ENCODE data around the gene HPCAL4. TPM values are rescaled to one million over a fixed set of nuclear protein-coding genes. Genes with fewer than 3 reads are reported as not detected.

Gene HPCAL4
- total RNA-seq, 1 experiment from 2014 or later: not detected

GRCh38 chr1:39645411-39646043, 45.7 kb downstream of the HPCAL4 start:
- Histone ChIP-seq H3K4me3 (ENCODE audit: insufficient read depth, low read depth, low read length) (no peak overlapping the region), H3K27me3 (ENCODE audit: control insufficient read depth, insufficient read depth, low read length) (peaks cover 24% of the 10 kb centered on the region; the same call in 1 of the 2 replicates), H3K36me3 (replicated peaks; ENCODE audit: control insufficient read depth, insufficient read depth, low read length) (no peaks in the 10 kb centered on the region)
- DNase-seq: no peak

DNA sequence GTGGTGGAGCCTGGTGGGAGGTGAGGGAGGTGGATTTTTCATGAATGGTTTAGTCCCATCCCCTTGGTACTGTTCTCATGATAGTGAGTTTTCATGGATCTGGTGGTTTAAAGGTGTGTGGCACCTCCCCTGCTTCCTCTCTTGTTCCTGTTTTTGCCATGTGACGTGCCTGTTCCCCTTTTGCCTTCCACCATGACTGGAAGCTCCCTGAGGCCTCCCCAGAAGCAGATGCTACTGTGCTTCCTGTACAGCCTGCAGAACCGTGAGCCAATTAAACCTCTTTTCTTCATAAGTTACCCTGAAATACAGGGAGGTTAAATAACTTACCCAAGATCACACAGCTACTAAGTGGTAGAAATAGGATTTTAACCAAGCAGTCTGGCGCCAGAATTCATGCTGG, 47.5 kb downstream of the HPCAL4 start:
- Histone ChIP-seq H3K36me3 (replicated peaks; ENCODE audit: control insufficient read depth, insufficient read depth, low read length) (no peaks in the 10 kb centered on the region), H3K27me3 (ENCODE audit: control insufficient read depth, insufficient read depth, low read length) (peaks cover 36% of the 10 kb centered on the region), H3K4me3 (ENCODE audit: insufficient read depth, low read depth, low read length) (no peak overlapping the region)
- DNase-seq: no peak

DNA sequence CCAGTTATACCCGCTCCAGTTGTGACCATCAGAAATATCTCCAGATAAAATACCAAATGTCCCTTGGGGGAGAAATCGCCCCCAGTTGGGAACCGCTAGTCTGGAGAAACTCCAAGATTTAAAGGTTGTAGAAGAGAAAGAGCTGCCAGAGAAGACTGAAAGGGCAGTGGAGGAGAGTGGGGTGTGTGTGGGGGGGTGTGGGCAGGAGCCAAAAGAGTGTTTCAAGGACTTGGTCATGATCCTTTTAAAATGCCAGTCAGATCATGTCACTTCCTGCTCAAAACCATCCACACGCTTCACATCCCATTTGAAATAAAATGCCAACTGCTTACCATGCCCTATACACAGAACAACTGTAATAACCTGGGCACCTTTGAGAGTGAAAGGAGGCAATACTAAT, 48.4 kb downstream of the HPCAL4 start:
- H3K36me3 ChIP-seq (replicated peaks; ENCODE audit: control insufficient read depth, insufficient read depth, low read length): no peaks in the 10 kb centered on the region
- peaks cover 44% of the 10 kb centered on the region for H3K27me3 ChIP-seq (ENCODE audit: control insufficient read depth, insufficient read depth, low read length)
- DNase-seq: no peak
- no peak overlapping the region for H3K4me3 ChIP-seq (ENCODE audit: insufficient read depth, low read depth, low read length)

GRCh38 chr1:39640861-39641260, 50.4 kb downstream of the HPCAL4 start:
- no peak overlapping the region for H3K4me3 ChIP-seq (ENCODE audit: insufficient read depth, low read depth, low read length)
- no peaks in the 10 kb centered on the region for H3K36me3 ChIP-seq (replicated peaks; ENCODE audit: control insufficient read depth, insufficient read depth, low read length)
- no peak for DNase-seq
- H3K27me3 ChIP-seq (ENCODE audit: control insufficient read depth, insufficient read depth, low read length): peaks cover 55% of the 10 kb centered on the region

DNA sequence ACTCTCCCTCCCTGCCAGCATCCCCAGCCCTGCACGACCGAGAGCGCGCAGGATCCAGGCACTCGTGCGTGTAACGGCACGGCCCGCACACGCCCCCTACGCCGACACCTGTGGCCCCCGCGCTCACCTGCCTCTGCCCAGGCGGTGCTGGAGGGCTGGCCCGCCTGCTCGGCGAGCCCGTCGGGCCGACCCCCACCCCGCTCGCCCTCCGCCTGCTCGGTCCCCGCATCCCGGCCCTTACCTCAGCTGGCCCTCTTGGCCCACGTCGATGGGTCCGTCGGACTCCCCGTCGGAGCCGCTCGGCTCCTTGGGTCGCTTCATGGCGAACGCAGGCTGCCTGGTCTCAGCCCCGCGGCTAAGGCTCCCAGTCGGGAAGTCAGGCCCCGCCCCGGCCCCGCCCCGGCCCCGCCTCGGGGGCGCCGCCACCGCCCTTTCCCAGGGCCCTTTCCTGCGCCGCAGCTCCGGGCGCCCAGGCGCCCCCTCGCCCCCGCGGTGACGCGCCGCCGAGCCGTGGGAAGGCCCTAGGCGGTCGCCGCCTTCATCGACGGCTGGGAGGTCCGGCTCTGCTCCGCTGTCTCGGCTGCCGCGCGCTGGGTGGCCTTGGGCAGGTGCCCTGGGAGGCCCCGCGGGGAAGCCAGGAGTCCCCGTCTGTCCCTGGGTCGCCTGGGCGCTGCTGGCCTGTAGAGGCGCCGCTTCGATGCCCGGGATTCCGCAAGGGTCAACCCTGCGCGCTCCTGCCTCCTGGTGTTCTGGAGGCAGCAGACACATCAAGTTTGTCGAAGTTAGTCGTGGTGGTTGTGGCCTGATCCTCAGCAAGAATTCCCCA, 51.7 kb downstream of the HPCAL4 start, which contains the start of gene HEYL:
Gene HEYL, minus strand, starts transcription at position 339 of the 826 bp plus-strand sequence. Its CDS starts 18 bp downstream, at position 321.
- Histone ChIP-seq H3K27me3 (ENCODE audit: control insufficient read depth, insufficient read depth, low read length) (peaks cover 54% of the 10 kb centered on the region), H3K4me3 (ENCODE audit: insufficient read depth, low read depth, low read length) (peak within 1 kb of the TSS; percentile 68)
- peak; percentile 96 for DNase-seq

DNA sequence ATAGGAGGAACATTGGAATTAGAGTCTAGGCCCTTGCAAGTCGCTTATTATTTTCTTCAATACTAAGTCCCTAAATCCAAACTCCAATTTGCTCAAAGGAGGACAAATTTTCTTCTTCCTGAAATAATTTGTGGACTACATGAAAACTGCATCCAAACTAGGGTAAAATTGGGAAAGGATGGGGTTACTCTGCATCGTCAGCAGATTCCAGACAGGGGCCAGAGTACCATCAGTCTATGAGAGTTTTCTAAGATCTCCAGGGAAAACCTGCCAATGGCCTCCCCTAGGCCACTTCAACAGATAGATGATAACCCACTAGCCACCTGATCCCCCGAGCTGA, 52.3 kb downstream of the HPCAL4 start:
- Histone ChIP-seq H3K27me3 (ENCODE audit: control insufficient read depth, insufficient read depth, low read length) (peaks cover 54% of the 10 kb centered on the region), H3K4me3 (ENCODE audit: insufficient read depth, low read depth, low read length) (peak overlapping the region; percentile 68)

More for the DNA sequence above, 51.7 kb downstream of the HPCAL4 start, which contains the start of gene HEYL:
- no peaks in the 10 kb centered on the region for H3K36me3 ChIP-seq (replicated peaks; ENCODE audit: control insufficient read depth, insufficient read depth, low read length)

DNA sequence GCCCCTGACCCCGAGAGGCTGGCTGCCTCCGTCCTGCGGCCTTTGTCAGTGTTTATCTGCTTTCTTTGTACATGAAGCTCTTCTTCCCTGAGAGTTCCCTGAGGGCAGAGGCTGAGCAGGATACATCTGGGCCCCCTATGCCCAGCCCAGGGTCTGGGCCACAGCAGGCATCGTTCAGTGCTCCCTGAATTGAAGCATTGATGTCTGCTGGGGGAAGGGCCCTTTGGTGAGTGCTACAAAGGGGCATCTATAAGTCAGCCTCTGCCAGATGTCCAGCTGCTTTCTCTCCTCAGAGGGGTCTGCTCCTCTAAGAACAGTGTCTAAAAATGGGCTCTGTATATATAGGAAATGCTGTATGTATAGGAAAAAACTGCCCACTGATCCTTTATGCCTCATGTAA, 53.9 kb downstream of the HPCAL4 start:
- no peak for DNase-seq
- H3K27me3 ChIP-seq (ENCODE audit: control insufficient read depth, insufficient read depth, low read length): peaks cover 64% of the 10 kb centered on the region
- H3K36me3 ChIP-seq (replicated peaks; ENCODE audit: control insufficient read depth, insufficient read depth, low read length): no peaks in the 10 kb centered on the region
- no peak overlapping the region for H3K4me3 ChIP-seq (ENCODE audit: insufficient read depth, low read depth, low read length)

More for the DNA sequence above, 52.3 kb downstream of the HPCAL4 start:
- H3K36me3 ChIP-seq (replicated peaks; ENCODE audit: control insufficient read depth, insufficient read depth, low read length): no peaks in the 10 kb centered on the region
- no peak for DNase-seq

GRCh38 chr1:39635871-39636210, 55.4 kb downstream of the HPCAL4 start:
- H3K27me3 ChIP-seq (ENCODE audit: control insufficient read depth, insufficient read depth, low read length): peaks cover 78% of the 10 kb centered on the region
- H3K36me3 ChIP-seq (replicated peaks; ENCODE audit: control insufficient read depth, insufficient read depth, low read length): no peaks in the 10 kb centered on the region; the same call in 1 of the 2 replicates
- no peak overlapping the region for H3K4me3 ChIP-seq (ENCODE audit: insufficient read depth, low read depth, low read length)
- DNase-seq: no peak

GRCh38 chr1:39635205-39635870, 55.9 kb downstream of the HPCAL4 start:
- H3K27me3 ChIP-seq (ENCODE audit: control insufficient read depth, insufficient read depth, low read length): peaks cover 79% of the 10 kb centered on the region
- H3K36me3 ChIP-seq (replicated peaks; ENCODE audit: control insufficient read depth, insufficient read depth, low read length): no peaks in the 10 kb centered on the region; the same call in 1 of the 2 replicates
- no peak for DNase-seq

GRCh38 chr1:39633422-39633821, 57.8 kb downstream of the HPCAL4 start:
- peak overlapping the region; percentile 22 for H3K4me3 ChIP-seq (ENCODE audit: insufficient read depth, low read depth, low read length)
- H3K27me3 ChIP-seq (ENCODE audit: control insufficient read depth, insufficient read depth, low read length): peaks cover 69% of the 10 kb centered on the region
- H3K36me3 ChIP-seq (replicated peaks; ENCODE audit: control insufficient read depth, insufficient read depth, low read length): peaks cover 1% of the 10 kb centered on the region
- no peak for DNase-seq

More at GRCh38 chr1:39635205-39635870, 55.9 kb downstream of the HPCAL4 start:
- no peak overlapping the region for H3K4me3 ChIP-seq (ENCODE audit: insufficient read depth, low read depth, low read length)

- peak; percentile 97 for DNase-seq
- Histone ChIP-seq H3K4me3 (ENCODE audit: insufficient read depth, low read depth, low read length) (peak overlapping the region; percentile 22), H3K27me3 (ENCODE audit: control insufficient read depth, insufficient read depth, low read length) (peaks cover 64% of the 10 kb centered on the region), H3K36me3 (replicated peaks; ENCODE audit: control insufficient read depth, insufficient read depth, low read length) (peaks cover 1% of the 10 kb centered on the region)
Observed at GRCh38 chr1:39632682-39633417, 58.4 kb downstream of the HPCAL4 start.

GRCh38 chr1:39632323-39632681, 58.9 kb downstream of the HPCAL4 start:
- H3K27me3 ChIP-seq (ENCODE audit: control insufficient read depth, insufficient read depth, low read length): peaks cover 59% of the 10 kb centered on the region
- DNase-seq: no peak
- H3K4me3 ChIP-seq (ENCODE audit: insufficient read depth, low read depth, low read length): no peak overlapping the region
- H3K36me3 ChIP-seq (replicated peaks; ENCODE audit: control insufficient read depth, insufficient read depth, low read length): peaks cover 1% of the 10 kb centered on the region

DNA sequence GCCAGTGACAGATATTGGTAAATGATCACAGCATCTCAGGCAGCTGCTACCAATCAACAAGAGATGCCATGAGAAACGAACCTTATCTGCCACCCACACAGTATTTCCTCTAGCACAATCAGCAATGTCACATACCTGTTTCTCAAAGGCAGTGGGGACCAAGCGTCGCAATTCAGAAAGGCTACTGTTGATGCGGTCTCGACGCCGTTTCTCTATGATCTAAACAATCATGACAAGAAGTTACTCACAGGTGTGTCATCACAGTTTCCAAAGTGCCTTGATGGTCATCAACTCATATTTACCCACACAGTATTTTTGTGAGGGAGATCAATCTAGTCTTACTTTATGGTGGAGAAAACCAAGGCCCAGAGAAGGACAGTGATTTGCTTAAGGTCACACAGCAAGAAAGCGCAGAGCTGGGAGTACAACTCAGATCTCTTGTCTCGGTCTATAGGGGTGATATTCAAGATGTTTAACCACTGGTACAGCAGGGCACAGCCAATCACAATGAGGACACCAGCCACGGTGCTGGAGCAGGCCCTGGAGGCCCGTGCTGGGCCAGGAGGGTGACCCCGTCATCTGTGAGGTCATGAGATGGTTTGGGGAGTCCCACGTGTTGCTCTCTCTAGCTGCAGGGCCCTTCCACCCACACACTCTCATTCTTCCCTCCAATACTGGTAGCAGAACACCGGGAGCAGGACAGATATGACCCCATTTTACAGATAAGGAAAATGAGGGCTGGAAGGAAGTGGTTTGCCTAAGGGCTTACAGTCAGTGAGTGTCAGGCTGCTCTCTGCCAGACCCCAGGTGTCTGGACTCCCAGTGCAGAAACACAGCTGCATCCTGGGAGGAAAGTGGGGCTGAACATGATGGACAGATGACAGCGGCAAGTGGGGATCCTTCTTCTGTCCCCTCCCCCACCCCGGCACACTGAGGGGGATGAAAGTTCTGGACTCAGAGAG, 59.6 kb downstream of the HPCAL4 start:
- Histone ChIP-seq H3K27me3 (ENCODE audit: control insufficient read depth, insufficient read depth, low read length) (peaks cover 56% of the 10 kb centered on the region), H3K4me3 (ENCODE audit: insufficient read depth, low read depth, low read length) (no peak overlapping the region), H3K36me3 (replicated peaks; ENCODE audit: control insufficient read depth, insufficient read depth, low read length) (peaks cover 1% of the 10 kb centered on the region)
- DNase-seq: no peak
